ENCODE measurements around the gene WBP4. TPM values are rescaled to one million over a fixed set of nuclear protein-coding genes. Genes with fewer than 3 reads are reported as not detected.
"Not testable (repeated sequence)": the region's sequence is repeated elsewhere in the genome, so short reads cannot be mapped to it uniquely, and the experiment has no call there.

The WBP4 gene
- total and polyA plus RNA-seq, 2 of the 4 experiments (the other 2 are of a cell fraction): 4.3 to 11.0 TPM

DNA sequence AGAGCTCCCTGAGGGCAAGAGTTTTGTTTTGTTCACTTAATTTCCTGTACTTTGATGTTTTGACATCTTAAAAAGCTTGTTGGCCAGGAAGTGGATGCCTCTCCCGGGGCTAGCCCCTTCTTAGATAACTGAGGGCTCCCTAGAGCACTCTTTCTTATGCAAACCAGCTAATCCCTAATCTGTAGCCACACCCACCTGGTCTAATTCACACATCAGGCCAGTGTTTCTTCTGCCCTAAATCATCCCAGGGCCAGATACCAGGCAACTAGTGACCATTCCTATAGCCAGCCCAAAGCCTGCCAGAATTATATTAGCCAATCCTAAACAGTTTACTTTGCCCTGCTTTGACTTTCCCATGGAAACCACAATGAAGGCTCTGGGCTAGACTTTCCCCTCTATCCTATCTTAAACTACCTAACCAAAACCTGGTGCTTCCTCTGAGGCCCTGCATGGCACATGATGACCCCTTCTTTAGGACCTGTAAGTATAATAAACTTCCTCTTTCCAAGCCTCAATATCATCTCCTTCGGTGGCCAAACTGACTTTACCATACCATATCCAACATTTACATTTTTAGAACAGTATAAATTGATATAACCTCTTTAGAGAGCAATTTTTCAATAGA lies 24.8 kb downstream of the WBP4 start:
- 17% methylated on average over 1 of the region's 2 CpGs; no CpG with 5 or more reads in 1 of the 2 experiments for WGBS, 2 experiments (ENCODE audit: extremely low coverage in 2 of 2, insufficient read length in 1 of 2)
- TF ChIP-seq FOS (IDR thresholded peaks at IDR 0.05; ENCODE audit: low read depth, low read length): no peak
- peak; percentile 60; the same call in 1 of the 2 replicates for TF ChIP-seq RFX5 (IDR thresholded peaks at IDR 0.05; ENCODE audit: low read depth, low read length)
- no peak for TF ChIP-seq RCOR1 (IDR thresholded peaks at IDR 0.05; ENCODE audit: insufficient replicate concordance, low read length)
- no peak for TF ChIP-seq MAZ (IDR thresholded peaks at IDR 0.05; ENCODE audit: borderline replicate concordance, low read depth, low read length)
- Histone ChIP-seq H3K79me1 (ENCODE audit: low read depth in 1 of 2, low read length in 2 of 2) (peaks cover 3 to 7% of the 10 kb centered on the region in 2 experiments; a peak in 1 of 4 replicates), H3K23ac (ENCODE audit: low read depth, low read length) (no peak overlapping the region), H2BK120ac (ENCODE audit: low read depth, low read length) (no peak overlapping the region), H3K56ac (ENCODE audit: extremely low read depth, insufficient read depth, low read length) (no peak overlapping the region), H3K4me2 (ENCODE audit: low read depth, low read length) (no peak overlapping the region), H2AK9ac (replicated peaks; ENCODE audit: low read depth, low read length, poor library complexity) (no peak overlapping the region), H3K9me3 (ENCODE audit: control insufficient read depth, insufficient read depth, low read length) (no peaks in the 10 kb centered on the region), H3K27me3 (ENCODE audit: control insufficient read depth, insufficient read depth, low read length) (no peaks in the 10 kb centered on the region), H2BK5ac (ENCODE audit: low read depth, low read length, poor library complexity, severe bottlenecking) (no peak overlapping the region), H3K4ac (ENCODE audit: low read depth, low read length) (no peak overlapping the region), H3K9me1 (ENCODE audit: insufficient read depth, low read length) (no peaks in the 10 kb centered on the region; the same call in 1 of the 2 replicates), H4K91ac (ENCODE audit: insufficient read depth, low read depth, low read length) (no peak overlapping the region), H4K5ac (ENCODE audit: low read depth, low read length) (no peak overlapping the region), H4K8ac (ENCODE audit: low read depth in 2 of 2, low read length in 2 of 2) (no peak overlapping the region), H3K4me1 (ENCODE audit: control insufficient read depth, insufficient read depth, low read length) (no peaks in the 10 kb centered on the region), H3K14ac (replicated peaks; ENCODE audit: low read depth, low read length) (no peak overlapping the region), H3K4me3 (ENCODE audit: insufficient read depth, low read depth, low read length) (no peak overlapping the region), H4K20me1 (ENCODE audit: insufficient read depth, low read length) (no peaks in the 10 kb centered on the region; the same call in 1 of the 2 replicates), H2AFZ (replicated peaks; ENCODE audit: low read length, poor library complexity) (no peak overlapping the region), H2AK5ac (ENCODE audit: low read depth, low read length) (no peak overlapping the region), H3K36me3 (ENCODE audit: control insufficient read depth, insufficient read depth, low read length) (peaks cover 16% of the 10 kb centered on the region), H2BK20ac (ENCODE audit: low read depth, low read length) (no peak overlapping the region), H3K27ac (ENCODE audit: insufficient read depth, low read length) (no peak overlapping the region), H2BK15ac (ENCODE audit: low read depth, low read length) (no peak overlapping the region), H3K18ac (ENCODE audit: low read depth, low read length) (no peak overlapping the region), H3K9ac (ENCODE audit: low read depth, low read length) (no peak overlapping the region)
- peak; percentile 69 for ATAC-seq (ENCODE audit: low read depth)
- dilution Hi-C loops (cut with HindIII; ENCODE audit: low sequenced_read_pairs, unreplicated experiment) (no loop called here), intact Hi-C loops (cut with micrococcal nuclease) (loop anchor here (5.0 kb wide), 1 partner anchor 41 kb away; no protein-coding TSS in a partner anchor), in situ Hi-C loops (cut with MboI; ENCODE audit: low sequenced_read_pairs) (loop anchor here (25.0 kb wide), 1 partner anchor 226 kb away; the partner anchor contains the start of gene NAA16)
- BruUV-seq (replicated peaks): no TSS peak
- ChIA-PET POLR2A (ENCODE audit: unreplicated experiment) (no interaction called here), CTCF (no interaction called here)
- DNase-seq: no peak

DNA sequence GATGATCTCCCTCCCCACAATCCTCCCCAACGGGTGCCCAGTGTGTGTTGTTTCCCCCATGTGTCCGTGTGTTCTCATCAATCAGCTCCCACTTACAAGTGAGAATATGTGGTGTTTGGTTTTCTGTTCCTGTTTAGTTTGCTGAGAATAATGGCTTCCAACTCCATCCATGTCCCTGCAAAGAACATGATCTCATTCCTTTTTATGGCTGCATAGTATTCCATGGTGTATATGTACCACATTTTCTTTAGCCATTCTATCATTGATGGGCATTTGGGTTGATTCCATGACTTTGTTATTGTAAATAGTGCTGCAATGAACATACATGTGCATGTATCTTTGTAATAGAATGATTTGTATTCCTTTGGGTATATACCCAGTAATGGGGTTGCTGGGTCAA lies 34.4 kb downstream of the WBP4 start:
- WGBS, 2 experiments (ENCODE audit: extremely low coverage in 2 of 2, insufficient read length in 1 of 2): no CpG with 5 or more reads among the region's 2 CpGs
- in situ Hi-C loops (cut with MboI; ENCODE audit: low sequenced_read_pairs): loop anchor here (25.0 kb wide), 1 partner anchor 217 kb away; the partner anchor contains the start of gene NAA16
- H3K4ac ChIP-seq (ENCODE audit: low read depth, low read length); H4K20me1 ChIP-seq (ENCODE audit: insufficient read depth, low read length); H3K27me3 ChIP-seq (ENCODE audit: control insufficient read depth, insufficient read depth, low read length); H3K27ac ChIP-seq (ENCODE audit: insufficient read depth, low read length); DNase-seq; H3K18ac ChIP-seq (ENCODE audit: low read depth, low read length); ATAC-seq (ENCODE audit: low read depth); H3K56ac ChIP-seq (ENCODE audit: extremely low read depth, insufficient read depth, low read length); H2AK5ac ChIP-seq (ENCODE audit: low read depth, low read length); BruUV-seq (replicated peaks); H3K23ac ChIP-seq (ENCODE audit: low read depth, low read length); H3K4me2 ChIP-seq (ENCODE audit: low read depth, low read length); H3K9me3 ChIP-seq (ENCODE audit: control insufficient read depth, insufficient read depth, low read length); H2BK5ac ChIP-seq (ENCODE audit: low read depth, low read length, poor library complexity, severe bottlenecking); H3K79me1 ChIP-seq (ENCODE audit: low read depth in 1 of 2, low read length in 2 of 2); H4K5ac ChIP-seq (ENCODE audit: low read depth, low read length); H2AFZ ChIP-seq (replicated peaks; ENCODE audit: low read length, poor library complexity); H3K36me3 ChIP-seq (ENCODE audit: control insufficient read depth, insufficient read depth, low read length); H4K8ac ChIP-seq (ENCODE audit: low read depth in 2 of 2, low read length in 2 of 2); H2BK120ac ChIP-seq (ENCODE audit: low read depth, low read length); H3K4me3 ChIP-seq (ENCODE audit: insufficient read depth, low read depth, low read length); H3K9ac ChIP-seq (ENCODE audit: low read depth, low read length); dilution Hi-C loops (cut with HindIII; ENCODE audit: low sequenced_read_pairs, unreplicated experiment); H4K91ac ChIP-seq (ENCODE audit: insufficient read depth, low read depth, low read length); H3K4me1 ChIP-seq (ENCODE audit: control insufficient read depth, insufficient read depth, low read length); H2BK20ac ChIP-seq (ENCODE audit: low read depth, low read length); intact Hi-C loops (cut with micrococcal nuclease); CTCF ChIA-PET; H2AK9ac ChIP-seq (replicated peaks; ENCODE audit: low read depth, low read length, poor library complexity); H2BK15ac ChIP-seq (ENCODE audit: low read depth, low read length); H3K14ac ChIP-seq (replicated peaks; ENCODE audit: low read depth, low read length); H3K9me1 ChIP-seq (ENCODE audit: insufficient read depth, low read length); POLR2A ChIA-PET (ENCODE audit: unreplicated experiment): not testable (repeated sequence)

All from IMR-90 (cell line).